Measurements from ENCODE around the gene PNPLA7.

PNPLA7 gene

DNA sequence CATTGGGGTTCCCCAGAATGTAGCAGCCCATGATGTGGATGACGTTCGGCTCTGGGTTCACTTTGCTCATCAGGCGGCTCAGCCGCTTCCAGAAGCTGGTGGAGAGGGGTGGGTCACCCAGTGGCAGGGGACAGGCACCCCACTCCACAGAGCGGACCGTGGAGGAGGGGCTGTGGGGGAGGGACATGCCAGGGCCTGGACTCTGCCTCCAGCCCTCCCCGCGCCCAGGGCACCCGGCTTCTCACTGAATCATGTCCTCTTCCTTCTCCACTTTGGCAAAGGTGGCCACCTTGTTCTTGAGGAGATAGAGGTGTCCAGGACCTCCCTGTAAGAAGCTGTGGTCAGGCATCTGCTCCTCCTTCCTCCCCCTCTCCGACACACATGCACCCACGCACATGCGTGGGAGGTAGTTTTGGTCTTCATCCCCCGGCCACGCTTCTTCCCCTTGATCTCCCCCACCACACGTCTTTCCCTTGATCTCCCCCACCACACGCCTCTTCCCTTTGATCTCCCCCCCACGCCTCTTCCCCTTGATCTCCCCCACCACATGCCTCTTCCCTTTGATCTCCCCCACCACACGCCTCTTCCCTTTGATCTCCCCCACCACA lies 100.2 kb downstream of the PNPLA7 start:
- DNase-seq (ENCODE audit: low spot score), result no peak

DNA sequence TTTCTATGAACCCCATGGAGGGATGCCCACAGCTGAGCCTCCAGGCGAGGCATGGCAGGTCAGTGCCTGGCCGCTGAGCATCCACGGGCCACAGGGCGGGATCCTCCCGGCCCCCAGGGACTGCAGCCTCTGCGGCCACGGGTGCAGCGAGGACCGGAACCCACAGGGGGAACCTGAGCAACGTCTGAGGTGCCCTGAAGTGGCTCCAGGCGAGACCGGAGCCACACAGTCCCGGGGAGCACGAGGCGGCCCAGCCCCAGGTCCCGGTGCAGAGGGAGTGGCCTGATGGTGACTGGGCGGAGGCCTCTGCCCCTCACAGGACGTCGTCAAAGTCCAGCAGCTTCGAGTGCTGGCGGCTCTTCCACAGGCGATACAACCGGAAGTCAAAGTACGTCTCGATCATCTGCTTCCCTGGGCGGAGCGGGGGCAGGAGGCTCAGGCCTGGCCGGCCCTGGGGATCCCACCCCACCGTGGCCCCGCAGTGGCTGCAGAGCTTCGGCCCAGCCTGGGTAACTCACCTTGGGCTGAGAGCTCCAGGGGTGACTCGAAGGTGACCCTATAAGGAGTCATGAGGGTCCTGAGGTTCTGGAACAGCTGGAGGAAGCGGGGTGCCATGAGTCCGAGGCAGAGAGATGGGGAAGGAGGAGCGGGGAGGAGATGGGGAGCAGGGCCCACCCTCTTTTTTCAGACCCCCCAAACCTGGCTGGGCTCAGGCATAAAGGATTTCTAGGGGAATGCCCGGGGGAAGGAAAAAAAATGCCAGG lies 100.9 kb downstream of the PNPLA7 start:
- DNase-seq (ENCODE audit: low spot score), result no peak

DNA sequence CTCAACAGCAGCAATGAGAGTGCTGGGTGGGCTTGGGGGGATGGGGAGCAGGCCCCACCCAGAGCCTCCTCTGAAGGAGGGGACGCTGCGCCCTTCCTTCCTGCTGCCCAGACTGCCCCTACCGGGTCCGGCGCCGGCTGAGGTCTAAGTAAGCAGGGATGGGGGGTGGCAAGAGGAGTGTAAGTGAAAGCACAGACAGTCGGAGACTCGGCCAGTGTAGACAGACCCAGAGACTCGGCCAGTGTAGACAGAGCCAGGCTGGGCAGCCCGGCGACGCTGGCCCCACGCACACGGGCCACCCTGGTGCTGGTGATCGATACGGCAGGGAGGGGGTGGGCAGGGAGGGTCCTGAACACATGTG lies 101.6 kb downstream of the PNPLA7 start:
- DNase-seq (ENCODE audit: low spot score), result no peak

DNA sequence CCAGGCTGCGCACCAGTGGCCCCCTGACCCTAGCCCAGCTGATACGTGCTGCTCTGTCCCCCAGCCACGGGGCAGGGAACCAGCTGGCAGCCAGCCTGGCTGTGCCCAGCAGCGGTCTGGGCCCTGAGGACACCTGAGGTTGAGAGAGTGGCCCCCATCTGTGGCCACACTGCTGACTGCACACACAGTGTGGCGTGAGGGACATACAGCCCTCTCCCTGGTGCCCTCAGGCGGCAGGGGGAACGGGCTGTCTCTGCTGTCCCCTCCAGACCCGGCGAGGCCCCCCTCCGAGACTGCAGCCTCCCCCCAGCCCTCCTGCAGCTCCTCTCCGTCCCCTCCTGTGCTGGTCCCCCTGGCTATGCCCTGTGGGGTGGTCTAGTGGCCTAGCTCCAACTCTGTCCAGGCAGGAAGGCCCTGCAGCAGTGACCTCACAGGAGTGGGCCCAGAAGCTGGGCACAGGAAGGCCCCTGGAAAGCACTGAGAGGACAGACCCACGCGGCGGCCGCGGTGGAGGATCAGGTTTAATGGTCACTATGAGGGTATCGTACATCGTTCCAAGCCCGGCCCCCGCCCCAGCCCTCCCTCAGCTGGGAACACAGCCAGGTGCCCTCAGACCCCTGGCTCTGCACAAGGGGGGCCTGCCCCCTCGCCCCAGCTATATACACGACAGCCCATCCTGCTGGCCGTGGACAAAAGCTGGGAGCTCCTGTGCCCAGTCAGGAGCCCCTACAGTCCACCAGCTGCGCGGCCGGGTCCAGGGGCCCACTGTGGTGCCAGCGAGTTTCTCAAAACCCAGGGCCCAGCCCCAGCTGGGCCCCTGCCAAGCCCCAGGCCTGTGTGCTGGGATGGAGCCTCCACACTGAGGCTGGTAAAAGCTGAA lies 102.2 kb downstream of the PNPLA7 start:
- no peak for DNase-seq (ENCODE audit: low spot score)

DNA sequence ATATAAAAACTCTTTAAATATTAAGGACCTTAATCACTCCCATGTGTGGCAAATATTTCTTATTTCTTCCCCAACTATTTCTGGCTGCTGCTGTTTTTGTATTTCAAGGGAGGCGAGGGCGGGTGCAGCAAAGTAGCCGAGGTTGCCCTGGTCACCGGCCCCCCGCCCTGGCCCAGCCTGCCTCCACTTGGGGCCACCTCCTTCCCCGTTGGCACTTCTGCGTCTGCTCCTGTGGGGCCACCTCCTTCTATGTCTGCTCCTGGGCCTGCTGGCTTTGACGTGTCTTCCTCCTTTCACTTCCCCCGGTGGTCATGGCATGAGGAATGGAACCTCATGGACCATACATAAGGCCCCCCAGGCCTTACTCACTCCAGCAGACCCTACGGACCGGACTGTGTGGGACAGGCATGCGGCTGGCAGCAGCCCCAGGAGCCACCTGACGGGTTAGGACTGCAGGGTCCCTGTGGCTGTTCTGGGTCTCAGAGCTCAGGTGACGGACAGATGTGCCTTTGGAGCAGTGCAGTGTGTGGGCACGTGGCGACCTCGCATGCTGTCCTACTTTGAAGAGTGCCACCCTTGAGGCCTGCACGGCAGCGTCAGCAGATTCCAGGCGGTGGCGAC lies 103.2 kb downstream of the PNPLA7 start:
- DNase-seq (ENCODE audit: low spot score), result no peak

DNA sequence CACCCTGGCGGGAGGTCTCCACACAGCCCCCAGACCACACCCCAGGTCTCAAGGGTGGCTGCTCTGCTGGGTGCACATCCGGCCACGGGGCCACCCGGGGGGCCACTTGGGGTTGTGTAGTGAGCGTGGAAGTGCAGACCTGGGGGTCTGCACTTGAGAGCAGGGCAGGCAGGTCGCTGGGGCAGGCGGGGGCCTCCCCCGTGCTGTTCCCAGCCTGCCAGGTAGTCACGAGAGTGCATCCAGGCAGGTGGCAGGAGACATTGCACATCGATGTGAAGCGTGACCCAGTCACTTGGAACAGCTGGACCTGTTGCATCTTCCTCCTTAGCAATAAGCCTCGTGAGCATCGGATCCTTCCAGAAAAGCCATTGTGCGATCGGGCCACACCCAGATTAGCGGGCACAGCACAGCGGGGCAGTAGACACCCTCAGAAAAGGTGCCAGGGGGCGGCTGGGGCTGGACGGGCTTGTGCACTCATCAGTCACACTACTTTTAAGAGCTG lies 104.2 kb downstream of the PNPLA7 start:
- no peak for DNase-seq (ENCODE audit: low spot score)

DNA sequence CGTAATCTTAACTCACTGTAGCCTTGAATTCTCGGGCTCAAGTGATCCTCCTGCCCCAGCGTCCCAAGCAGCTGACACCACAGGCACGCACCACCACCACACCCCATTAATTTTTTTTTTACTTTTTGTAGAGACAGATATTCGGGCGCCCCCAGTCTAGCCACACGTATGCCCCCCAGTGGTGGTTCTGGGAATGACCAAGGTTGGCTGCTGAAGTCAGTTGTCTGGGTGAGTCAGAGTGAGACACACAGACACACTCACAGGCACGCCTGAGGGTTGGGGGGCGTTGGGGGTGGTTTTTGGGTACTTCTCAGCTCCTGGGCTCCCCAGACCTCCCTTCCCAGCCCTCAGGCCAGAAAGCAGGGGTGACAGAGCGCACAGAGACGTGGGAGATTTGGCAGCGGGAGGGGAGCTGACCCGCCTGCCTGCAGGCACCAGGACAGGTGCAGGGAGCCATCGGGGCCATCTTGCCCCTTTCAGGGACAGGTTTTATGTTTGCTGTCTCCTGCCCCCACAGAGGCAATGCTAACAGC lies 104.9 kb downstream of the PNPLA7 start:
- peak; percentile 87 for DNase-seq (ENCODE audit: low spot score)

DNA sequence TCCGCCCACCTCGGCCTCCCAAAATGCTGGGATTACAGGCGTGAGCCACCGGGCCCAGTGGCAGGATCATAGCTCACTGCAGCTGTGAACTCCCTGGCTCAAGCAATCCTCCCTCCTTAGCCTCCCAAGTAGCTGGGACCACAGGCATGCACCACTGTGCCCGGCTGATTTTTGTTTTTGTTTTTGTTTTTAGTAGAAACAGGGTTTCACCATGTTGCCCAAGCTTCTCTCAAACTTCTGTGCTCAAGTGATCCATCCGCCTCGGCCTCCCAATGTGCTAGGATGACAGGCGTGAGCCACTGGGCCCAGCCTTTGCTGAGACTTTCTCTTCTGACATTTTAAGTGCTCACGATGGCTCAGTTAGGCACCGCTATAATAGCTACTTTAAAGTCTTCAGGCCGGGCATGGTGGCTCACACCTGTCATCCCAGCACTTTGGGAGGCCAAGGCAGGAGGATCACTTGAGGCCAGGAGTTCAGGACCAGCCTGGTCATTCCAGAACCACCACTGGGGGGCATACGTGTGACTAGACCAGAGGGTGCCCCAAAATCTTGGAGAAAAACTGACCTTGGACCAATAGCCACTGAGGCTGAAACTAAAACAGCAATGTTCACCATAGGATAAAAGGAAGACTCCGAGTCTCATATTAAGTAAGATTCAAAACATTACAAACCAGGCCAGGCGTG lies 106.0 kb downstream of the PNPLA7 start:
- no peak for DNase-seq (ENCODE audit: low spot score)

DNA sequence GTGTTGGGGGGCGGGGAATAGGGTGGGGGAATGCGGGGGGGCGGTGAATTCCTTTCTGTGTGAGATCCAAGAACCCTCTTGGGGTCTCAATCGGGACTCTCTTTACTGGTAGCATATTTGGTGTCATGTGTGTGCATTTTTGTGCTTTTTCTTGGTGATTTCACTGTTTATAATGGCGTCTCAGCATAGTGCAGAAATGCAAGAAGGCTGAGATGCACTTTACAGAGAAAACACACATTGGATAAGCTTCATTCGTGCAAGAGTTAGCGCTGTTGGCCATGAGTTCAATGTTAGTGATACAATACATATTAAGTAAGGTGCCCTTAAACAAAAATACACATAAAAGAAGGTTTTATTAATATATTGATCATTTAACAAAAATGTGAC lies 108.3 kb downstream of the PNPLA7 start:
- no peak for DNase-seq (ENCODE audit: low spot score)

DNA sequence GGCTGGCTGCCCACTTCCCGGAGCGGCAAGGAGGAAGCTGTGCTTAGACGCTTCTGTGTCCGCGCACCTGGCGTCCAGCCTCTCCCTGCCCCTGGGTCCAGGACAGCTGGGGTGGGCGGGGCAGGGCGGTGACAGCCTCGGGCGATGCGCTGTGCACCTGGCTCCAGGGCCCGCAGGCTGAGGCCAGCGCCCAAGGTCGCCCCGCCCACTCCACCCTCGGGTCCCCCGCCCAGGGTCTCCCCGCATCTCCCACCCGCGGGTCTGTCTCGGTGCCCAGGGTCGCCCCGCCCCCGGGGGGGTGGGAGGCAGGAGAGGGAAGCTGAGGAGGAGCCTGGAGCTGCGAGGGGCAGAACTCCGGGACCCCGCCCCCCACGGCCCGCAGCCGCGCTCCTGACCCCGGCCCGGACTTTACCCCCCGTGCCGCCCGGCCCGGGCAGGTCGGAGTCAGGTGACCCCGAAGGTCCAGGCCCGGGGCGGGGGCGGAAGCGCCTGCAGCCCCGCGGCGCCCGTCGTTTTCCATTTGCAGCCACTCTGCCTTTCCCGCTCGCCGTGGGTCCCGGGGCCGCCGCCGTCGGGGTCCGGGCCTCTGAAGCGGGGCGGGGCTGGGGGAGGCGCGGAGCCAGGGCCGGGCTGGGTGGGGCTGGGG lies 108.8 kb downstream of the PNPLA7 start, which contains the start of gene ENTPD8:
TSS of gene ENTPD8 (minus strand) at position 69 of the 646 bp plus-strand sequence. CDS start 3,072 bp downstream, outside the sequence.
- DNase-seq (ENCODE audit: low spot score), result no peak

DNA sequence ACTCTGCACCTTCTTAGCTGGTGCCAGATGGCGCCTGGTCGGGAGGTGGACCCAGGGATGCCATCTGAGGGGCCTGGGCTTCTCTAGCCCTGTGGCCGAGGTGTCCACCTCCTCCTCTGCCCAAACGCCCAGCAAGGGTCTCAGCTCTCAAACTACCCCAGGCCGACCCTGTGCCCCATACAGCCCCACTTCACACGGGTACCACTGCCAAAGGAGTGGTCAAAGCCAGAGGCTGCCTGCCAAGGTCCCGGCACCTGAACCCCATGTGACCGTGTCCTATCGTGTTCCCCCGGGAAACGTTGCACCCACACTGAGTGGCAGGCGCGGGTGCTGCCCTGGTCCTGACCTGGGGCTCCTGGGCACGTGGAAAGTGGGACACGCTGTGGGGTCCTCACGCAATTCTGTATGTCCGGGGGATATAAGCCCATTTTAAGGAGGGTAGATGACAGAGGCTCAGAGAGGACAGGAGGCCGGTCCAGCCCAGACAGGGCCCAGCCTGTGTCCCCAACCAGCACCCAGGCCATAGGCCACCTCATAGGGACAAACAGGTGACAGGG lies 111.0 kb downstream of the PNPLA7 start:
- no peak for DNase-seq (ENCODE audit: low spot score)

DNA sequence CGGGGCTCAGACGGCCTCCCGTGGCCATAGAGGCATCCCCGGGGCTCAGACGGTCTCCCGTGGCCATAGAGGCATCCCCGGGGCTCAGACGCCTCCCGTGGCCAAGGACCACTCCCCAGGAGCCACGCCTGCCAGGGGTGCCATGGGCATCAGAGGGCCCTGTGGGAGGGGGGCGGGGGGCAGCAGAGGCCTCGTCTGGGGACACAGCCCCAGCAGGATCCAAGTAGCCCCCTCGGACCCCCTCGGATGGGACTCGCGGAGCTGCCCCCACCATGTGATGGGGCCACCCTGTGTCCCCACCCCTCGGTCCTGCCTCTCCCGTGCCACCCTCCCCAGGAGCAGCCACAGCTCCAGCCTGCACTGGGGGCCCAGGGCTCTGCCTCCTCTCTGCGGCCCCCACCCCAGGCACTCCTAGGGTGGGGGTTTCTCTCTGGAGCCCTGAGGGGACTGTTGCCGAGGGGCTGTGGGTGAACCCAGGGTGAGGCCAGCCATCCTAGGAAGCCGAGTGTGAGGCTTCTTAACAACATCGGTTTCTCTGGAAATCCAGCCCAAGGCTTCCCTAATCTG lies 111.5 kb downstream of the PNPLA7 start:
- DNase-seq (ENCODE audit: low spot score), result no peak

DNA sequence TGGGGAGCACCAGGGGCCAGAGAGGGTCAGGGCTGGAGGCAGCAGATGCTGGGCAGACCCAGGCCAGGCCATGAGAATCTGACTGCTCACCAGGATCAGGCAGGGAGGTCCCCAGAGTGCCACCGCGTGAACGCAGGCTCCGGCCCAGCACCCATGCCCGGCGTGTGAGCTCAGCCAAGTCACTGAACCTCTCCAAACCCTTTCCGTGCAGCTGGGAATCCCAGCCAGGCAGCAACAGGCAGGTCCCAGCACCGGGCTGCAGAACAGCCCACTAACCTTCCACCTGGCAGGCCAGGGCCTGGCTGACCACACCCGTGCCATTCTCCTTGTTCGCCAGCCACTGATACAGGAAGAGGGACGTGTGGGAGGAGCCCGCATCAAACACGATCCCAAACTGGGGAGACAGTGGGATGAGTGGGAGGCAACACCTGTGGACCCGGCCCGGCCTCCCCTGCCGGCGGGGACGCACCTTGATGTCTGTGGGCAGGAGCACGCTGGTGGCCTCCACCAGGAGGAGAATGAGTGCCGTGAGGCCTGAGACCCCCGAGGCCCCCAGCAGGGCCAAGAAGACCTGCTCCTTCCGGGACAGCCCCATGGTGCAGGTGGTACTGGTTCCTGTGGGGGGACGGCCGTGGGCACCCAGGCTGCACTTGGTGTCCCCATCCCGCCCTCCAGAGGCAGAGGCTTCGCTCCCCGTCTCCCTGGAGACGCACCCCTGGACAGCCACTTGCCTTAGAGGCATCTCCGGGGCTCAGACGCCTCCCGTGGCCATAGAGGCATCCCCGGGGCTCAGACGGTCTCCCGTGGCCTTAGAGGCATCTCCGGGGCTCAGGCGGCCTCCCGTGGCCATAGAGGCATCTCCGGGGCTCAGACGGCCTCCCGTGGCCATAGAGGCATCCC lies 112.3 kb downstream of the PNPLA7 start:
- DNase-seq (ENCODE audit: low spot score), result no peak

DNA sequence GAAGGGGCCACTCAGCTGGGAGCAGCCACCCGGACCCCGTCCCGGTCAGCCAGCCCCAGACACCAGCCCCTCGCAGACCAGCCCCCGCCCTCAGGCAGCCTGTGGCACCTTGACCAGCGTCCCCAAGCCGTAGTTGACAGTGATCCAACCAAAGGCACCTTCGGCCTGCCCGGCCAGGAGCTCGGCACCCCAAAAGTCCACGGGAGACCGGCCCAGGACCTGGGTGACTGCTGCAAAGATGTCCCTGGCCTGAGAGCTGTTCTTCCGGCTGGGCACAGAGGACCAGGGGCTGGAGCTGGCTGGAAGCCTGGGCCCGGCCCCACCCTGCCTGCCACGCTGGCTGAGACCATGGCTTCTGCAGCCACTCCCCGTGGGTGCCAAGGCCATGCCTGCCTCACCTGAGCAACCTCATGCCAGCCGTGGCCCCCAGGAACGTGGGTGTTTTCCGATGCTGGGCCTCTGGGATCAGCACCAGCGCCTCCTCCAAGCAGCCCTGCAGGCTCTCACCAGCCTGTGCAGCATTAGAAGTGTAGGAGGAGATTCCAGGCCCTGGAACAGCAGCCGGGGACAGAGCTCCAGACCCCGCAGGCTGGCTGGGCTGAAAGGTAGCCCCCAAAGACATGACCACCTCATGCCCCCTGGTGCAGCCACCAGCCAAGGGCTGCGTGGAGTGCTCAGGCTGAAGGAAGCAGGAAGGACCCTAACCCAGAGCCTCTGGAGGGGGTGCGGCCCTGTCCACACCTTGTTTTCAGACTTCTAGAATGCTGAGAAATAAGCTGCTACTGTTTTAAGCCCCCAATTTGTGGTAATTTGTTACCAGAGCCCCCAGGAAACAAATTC lies 113.2 kb downstream of the PNPLA7 start:
- no peak for DNase-seq (ENCODE audit: low spot score)

DNA sequence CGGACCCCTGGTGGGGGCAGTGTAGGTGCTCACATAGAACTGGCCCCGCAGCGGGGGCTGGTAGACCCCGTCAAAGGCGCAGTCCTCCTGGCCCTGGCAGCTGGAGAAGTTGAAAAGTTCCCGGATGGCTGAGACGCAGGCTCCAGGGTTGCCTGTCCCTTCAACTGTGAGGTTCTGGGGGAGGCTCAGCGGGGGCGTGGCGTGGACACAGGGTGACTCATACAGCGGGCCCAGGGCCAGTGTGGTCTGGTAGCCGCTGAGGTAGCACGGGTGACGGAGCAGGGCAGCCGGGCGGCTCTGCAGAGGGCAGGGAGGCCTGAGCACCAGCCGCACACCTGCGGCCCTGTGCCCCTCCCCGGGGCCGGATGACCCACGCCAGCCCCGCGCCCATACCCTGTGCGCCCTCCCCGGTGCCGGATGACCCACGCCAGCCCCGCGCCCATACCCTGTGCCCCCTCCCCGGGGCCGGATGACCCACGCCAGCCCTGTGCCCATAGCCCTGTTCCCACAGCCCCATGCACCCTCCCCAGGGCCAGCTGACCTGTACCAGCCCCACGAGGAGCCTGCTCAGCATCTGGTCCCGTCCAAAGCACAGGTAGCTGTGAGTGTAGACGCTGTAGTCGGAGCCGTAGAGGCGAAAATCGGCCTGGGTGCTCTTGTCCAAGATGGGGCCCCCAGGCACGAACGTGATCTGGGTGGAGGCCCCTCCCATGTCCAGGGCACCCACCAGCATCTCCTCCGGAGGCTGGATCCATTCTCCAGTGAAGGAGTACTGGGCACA lies 114.0 kb downstream of the PNPLA7 start:
- no peak for DNase-seq (ENCODE audit: low spot score)

DNA sequence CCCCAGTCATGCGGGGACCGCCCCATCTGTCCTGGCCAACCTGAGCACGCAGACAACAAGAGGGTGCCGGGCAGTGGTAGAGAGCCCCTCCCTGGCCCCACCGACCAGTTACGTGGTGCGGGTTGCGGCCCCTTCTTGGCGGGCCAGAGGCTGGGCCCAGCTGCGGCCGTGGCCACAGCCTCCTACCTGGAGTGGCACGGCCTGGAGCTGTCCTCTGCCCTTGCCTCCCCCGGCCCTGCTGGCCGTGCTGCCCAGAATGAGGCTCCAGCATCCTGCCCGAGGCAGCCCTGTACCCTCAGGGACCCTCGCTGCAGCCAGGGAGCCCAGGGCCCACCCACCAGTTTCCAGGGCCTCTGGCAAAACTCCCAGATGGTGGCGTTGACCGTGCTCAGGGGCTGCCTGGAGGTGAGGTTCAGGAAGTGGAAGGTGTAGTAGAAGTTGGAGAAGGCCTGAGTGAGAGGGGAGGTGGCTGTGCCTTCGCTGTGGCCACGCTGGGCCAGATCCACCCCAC lies 114.8 kb downstream of the PNPLA7 start:
- no peak for DNase-seq (ENCODE audit: low spot score)

All from activated CD4-positive, alpha-beta T cell treated with anti-CD3 and anti-CD28 coated beads, Interleukin-2, Interleukin-4, amounts not matched to agents 100 ng/mL and 50 ng/mL, durations not matched to agents 16 hours and 8 hours (primary cell).